GM21619 (cell line): ENCODE measurements around the gene MALAT1.

ENCODE experiments used
- ATAC-seq: cut with Tn5 transposase; IDR thresholded peaks from one replicate; pipeline ENCODE4 v1.9.1; 2021; ENCODE audit not compliant: unreplicated experiment

Gene MALAT1

DNA sequence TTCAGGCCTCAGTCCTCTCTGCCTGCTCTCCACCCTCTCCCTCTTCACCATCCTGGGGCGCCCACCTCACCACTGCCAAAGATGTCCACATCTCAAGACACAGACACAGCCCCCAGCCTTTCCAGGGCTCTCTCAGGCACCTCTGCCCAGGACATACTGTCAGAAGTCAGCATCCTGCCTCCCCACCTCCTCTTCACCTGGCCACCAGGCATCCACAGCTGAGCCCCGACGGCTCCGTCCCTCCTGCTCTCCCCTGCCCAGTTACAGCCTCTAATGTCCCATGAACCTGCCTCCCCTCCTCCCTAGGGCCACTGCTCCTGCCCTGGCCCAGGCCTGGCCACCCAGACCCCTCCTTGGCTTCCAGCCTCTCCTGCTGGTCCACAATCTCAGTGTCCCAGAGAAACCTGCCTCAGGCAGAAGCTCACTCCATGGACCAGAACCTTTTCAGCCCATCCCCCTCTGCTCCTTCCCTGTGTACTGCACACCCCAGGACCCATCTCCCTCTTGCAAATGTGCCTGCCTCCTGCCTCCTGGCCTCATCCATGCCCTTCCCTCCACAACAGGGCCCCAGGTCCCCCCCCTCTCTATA lies 56.1 kb downstream of the MALAT1 start:
- no peak for ATAC-seq

DNA sequence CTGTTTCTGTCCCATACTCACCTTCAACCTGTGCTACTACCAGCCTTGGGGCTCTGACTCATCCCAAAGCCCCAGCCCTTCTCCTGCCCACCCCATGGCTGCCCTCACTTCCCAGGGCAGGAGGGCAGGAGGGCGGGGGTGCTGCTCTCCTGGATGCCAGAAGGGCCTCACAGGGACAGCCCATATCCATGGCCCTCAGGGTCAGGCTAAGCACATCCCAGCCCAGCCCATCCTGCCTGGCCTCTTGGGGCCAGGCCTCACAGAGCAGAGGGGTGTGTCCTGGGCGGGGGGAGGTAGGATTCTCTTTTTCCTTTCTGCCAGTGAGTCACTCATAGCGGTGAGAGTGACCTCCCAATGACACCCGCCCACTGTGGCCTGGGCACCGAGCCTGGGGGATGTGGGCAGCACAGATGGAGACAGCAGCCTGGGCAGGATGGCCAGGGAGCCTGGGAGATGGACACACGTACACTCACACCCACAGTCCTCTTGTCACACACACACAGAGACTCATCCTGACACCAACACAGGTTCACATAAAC lies 56.9 kb downstream of the MALAT1 start:
- ATAC-seq = no peak
